ENCODE results near the gene ELK3.

- TF ChIP-seq, protein P1, sequence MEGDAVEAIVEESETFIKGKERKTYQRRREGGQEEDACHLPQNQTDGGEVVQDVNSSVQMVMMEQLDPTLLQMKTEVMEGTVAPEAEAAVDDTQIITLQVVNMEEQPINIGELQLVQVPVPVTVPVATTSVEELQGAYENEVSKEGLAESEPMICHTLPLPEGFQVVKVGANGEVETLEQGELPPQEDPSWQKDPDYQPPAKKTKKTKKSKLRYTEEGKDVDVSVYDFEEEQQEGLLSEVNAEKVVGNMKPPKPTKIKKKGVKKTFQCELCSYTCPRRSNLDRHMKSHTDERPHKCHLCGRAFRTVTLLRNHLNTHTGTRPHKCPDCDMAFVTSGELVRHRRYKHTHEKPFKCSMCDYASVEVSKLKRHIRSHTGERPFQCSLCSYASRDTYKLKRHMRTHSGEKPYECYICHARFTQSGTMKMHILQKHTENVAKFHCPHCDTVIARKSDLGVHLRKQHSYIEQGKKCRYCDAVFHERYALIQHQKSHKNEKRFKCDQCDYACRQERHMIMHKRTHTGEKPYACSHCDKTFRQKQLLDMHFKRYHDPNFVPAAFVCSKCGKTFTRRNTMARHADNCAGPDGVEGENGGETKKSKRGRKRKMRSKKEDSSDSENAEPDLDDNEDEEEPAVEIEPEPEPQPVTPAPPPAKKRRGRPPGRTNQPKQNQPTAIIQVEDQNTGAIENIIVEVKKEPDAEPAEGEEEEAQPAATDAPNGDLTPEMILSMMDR (IDR thresholded peaks at IDR 0.05) = no peak
- no peak for TF ChIP-seq EZH2phosphoT487 (IDR thresholded peaks at IDR 0.05)
Observed at GRCh38 chr12:96170328-96170727, 23.8 kb upstream of the ELK3 start.
